Measurements from ENCODE around the gene PXMP4. TPM values are rescaled to one million over a fixed set of nuclear protein-coding genes. Genes with fewer than 3 reads are reported as not detected.

The PXMP4 gene
- total and polyA plus RNA-seq, 9 of the 15 experiments (the other 6 are each of a cell fraction or from before 2014, with no cell fraction given), result 4.8 to 29.1 (median 6.8) TPM

DNA sequence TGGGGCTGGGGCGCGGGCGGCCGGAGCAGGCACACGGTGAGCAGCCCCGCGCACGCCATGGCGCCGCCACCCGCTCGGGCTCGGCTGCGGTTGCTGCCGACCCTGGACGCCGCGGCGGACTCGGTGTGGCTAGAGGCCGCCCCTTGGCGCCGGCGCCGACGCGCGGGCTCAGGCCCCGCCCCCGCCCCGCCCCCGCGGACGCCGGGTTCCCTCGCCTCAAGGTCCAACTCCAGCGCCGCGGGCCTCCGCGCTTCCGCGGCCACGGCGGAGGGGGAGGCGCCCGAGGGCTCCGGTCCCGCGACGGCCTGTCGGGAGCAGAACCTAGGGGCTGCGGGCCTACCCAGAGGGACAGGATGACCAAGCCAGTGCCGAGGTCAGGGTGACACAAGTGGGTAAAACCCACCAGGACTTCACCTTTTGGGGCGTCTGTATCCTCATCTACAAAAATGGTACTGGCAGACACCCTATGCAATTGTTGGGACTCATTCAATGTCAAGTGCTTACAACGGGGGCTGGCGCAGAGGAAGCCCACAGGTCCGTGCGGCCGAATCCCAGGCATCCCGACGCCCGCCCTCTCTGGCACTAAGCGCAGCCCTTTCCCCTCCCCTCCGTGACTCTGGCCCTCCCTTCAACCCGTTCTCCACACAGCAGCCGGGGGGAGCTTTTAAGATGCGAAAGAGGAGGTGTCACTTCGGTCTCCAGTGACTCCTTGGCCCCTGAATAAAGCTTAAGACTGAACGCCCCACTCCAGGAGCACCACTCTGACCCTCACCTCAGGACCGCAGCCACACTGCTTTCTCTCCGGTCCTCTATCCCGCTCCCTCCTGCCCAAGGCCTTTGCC is 45.6 kb downstream of the PXMP4 start, which contains the start of gene NECAB3 (continued):
- TF ChIP-seq ZBTB40 (IDR thresholded peaks at IDR 0.05), result no peak
- no peak for TF ChIP-seq ZBTB40 (CRISPR knock-in tag; IDR thresholded peaks at IDR 0.05)
- TF ChIP-seq TAF15 (IDR thresholded peaks at IDR 0.05; ENCODE audit: low read depth, low read length), result no peak
